GM10266 (cell line): ENCODE measurements around the gene DISC1.

Experiments
- DNase-seq: peaks from one replicate; pipeline ENCODE4 v3.0.0; 2012; ENCODE audit errors: extremely low spot score
- TF ChIP-seq, protein P1 (sequence below): IDR thresholded peaks from 2 replicates; pipeline ENCODE4 v1.5.1; 2012; ENCODE audit warnings: mild to moderate bottlenecking, low read depth; ENCODE audit not compliant: control insufficient read depth, insufficient read depth; ENCODE audit errors: missing control alignments

The DISC1 gene

DNA sequence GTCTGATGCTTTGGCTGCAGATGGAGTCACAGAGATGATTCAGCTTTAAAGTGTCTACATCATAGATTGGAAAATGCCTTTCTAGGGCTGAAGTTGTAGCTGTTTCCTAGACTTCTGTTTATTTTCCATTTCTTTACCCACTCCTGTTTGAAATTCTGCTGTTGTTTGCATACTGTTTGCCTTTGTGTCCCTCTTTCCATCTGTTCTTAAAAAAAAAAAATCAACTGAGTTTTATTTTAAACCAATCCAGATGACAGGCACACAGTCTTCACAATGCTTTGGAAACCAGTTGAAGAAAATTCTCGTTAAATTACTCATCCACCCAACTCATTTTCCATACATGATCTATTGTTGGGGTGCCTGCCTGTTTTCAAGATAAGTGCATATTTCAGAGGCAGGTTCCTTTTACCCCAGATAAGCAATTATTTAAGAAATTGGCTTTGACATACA is 245.9 kb downstream of the DISC1 start:
- DNase-seq = no peak
- TF ChIP-seq, protein P1, sequence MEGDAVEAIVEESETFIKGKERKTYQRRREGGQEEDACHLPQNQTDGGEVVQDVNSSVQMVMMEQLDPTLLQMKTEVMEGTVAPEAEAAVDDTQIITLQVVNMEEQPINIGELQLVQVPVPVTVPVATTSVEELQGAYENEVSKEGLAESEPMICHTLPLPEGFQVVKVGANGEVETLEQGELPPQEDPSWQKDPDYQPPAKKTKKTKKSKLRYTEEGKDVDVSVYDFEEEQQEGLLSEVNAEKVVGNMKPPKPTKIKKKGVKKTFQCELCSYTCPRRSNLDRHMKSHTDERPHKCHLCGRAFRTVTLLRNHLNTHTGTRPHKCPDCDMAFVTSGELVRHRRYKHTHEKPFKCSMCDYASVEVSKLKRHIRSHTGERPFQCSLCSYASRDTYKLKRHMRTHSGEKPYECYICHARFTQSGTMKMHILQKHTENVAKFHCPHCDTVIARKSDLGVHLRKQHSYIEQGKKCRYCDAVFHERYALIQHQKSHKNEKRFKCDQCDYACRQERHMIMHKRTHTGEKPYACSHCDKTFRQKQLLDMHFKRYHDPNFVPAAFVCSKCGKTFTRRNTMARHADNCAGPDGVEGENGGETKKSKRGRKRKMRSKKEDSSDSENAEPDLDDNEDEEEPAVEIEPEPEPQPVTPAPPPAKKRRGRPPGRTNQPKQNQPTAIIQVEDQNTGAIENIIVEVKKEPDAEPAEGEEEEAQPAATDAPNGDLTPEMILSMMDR = no peak

DNA sequence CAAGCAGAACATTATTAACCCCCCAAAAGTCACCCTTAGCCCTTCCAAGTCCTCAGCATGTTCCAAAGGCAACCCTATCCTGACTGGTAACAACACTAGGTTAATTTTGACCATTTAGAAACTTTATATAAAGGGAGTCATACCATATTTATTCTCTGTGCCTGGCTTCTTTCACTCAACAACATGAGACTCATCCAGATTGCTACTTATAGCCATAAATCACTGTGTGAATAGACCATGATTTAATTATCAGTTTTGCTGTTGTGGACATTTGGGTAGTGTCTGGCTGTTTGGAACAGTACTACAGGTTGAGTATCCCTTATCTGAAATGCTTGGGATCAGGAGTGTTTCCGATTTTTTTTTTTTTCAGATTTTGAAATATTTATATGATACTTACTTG is 252.1 kb downstream of the DISC1 start:
- DNase-seq = no peak
- TF ChIP-seq, protein P1 = no peak

DNA sequence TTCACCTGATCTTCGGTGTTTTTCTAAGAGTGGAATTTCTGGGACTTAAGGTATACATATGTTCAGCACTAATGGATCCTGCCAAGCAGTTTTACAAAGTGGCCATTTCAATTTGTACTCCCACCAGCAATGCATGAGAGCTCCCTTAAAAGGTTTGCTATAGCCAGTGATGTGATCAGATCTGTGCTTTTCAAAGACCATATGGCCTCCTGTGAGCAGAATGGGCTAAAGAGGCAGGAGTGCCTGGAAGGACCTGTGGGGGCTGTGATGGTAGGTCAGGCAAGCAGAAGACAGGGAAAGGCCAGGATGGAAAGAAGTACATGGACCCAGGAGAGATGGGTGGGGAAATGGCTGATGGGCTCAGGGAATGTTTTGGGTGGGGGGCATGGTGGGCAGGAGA is 252.7 kb downstream of the DISC1 start:
- no peak for DNase-seq
- TF ChIP-seq, protein P1 = no peak

DNA sequence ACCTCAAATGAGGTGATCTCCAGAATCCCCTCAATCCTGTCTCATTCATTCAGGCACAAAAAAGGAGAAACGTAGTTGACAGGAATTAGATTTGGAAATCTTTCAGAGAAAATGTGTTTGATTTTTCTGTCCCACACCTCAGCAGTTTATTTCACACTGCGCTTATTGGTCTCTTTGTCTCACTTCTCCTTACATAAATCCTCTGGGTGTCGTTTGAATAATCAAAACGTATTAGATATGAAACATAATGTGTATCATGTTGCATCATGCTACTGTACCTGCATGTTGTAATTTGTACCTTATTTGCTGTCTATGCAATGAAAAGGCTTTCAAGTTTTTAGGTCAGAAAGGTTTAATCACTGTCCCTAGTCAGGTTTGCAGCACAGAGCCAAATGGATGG is 255.7 kb downstream of the DISC1 start:
- TF ChIP-seq, protein P1 = no peak
- DNase-seq = no peak

DNA sequence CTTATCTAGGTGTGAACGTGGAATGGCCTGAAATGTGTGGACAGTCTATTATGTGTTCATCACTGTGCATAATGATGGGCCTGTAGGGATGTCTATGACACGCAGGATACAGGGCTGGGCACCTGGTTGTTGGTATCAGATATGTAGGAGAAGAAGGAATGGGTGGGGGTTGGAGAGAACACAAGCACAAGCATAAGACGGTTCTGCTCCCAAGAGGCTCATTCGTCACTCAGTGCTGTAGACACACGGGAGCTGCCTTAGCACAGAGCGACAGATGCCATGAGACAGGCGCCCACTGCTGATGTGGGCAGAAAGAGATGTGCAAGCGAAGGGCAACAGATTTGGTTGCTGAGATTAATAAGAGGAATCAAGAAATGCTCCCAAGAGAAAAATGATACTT is 256.2 kb downstream of the DISC1 start:
- TF ChIP-seq, protein P1 = no peak
- DNase-seq = no peak

DNA sequence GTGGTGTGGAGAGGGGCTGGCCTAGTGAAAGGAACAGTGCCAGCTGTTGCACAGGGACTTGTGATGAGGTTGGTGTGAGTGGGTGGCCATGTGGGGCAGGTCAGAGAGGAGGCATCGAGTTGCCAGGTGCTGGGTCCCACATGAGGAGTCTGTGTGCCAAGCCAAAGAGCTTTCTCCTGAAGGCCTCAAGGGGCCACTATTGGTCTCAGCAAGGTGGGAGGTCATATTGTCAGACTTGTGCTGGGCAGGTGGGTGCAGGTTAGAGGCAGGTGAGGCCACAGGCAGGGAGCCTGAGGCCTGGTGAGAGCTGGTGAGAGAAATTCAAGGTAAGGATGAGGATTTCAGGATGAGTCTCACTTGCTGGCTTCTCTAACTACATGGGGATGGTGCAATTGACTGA is 256.8 kb downstream of the DISC1 start:
- DNase-seq = no peak
- TF ChIP-seq, protein P1 = no peak

DNA sequence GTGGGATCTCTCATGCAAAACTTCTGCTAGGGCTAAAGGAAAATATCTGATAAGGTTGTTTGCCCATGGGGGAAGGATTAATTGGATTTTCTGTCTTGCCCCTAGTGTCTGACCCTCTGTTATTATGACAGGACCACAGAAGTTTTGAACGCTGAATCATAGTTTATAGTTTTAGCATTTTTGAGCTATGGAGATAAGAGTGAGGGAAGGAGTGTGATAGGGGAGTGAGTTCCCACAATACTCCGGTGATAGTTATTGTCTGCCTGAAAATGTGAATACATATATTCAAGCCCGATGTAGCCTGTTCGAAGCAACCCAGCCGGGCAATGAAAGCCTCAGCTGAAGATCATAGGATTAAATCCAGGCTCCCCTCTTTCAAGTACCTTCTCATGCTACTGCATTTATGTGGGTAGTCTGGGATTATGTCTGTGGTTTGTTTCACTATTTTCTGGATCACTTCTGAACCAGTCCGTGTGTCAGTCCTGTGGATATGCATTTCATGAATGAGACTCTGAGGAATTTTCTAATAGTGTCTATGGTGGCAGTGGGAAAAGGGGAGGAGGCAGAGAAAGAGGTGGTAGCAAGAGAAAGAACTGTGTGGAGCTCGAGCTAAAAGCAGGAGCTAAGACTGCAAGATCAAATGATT is 258.7 kb downstream of the DISC1 start:
- DNase-seq = no peak
- TF ChIP-seq, protein P1 = no peak
